Activated CD4-positive, alpha-beta memory T cell treated with anti-CD3 and anti-CD28 coated beads, Interleukin-2, amount 10 ng/mL, durations not matched to agents 7 days and 5 days (primary cell): Measurements from ENCODE around the gene MYO9B. TPM values are rescaled to one million over a fixed set of nuclear protein-coding genes. Genes with fewer than 3 reads are reported as not detected.

Source experiments
- CTCF ChIA-PET: fragments of 350-600 bp; sonication (Branson Sonifier 250); formaldehyde crosslinking; loops from one replicate; lab custom pipeline; 2021; ENCODE audit warnings: antibody characterized with exemption, inconsistent platforms; lab: Charles Lee
- POLR2A ChIA-PET: fragments of 350-600 bp; sonication (Branson Sonifier 250); formaldehyde crosslinking; loops from one replicate; lab custom pipeline; 2021; ENCODE audit warnings: antibody characterized with exemption; lab: Charles Lee
- DNase-seq: peaks from one replicate; pipeline ENCODE4 v3.0.0-alpha.2; 2020
- H3K27ac Mint-ChIP-seq: one replicate; pipeline ENCODE4 v1.8.0; 2021; ENCODE audit warnings: mild to moderate bottlenecking, mixed read lengths
- H3K27me3 Mint-ChIP-seq: one replicate; pipeline ENCODE4 v1.8.0; 2021; ENCODE audit warnings: mixed read lengths
- H3K36me3 Mint-ChIP-seq: one replicate; pipeline ENCODE4 v1.8.0; 2021; ENCODE audit warnings: low read depth, mixed read lengths
- H3K4me1 Mint-ChIP-seq: one replicate; pipeline ENCODE4 v1.8.0; 2021; ENCODE audit warnings: mixed read lengths
- H3K4me3 Mint-ChIP-seq: one replicate; pipeline ENCODE4 v1.8.0; 2021; ENCODE audit warnings: mild to moderate bottlenecking, mixed read lengths
- H3K9me3 Mint-ChIP-seq: one replicate; pipeline ENCODE4 v1.8.0; 2021; ENCODE audit warnings: mixed read lengths
- total RNA-seq, 2 experiments: library from RNA; stranded (reverse); gene quantifications; one replicate each; pipeline ENCODE4 v1.2.3, GENCODE V29; 2021

MYO9B gene
- total RNA-seq, 2 experiments from 2014 or later: 190 to 203 TPM

GRCh38 chr19:17048885-17049453 is 26.6 kb upstream of the MYO9B start:
- CTCF ChIA-PET: no interaction called here
- Mint-ChIP-seq H3K9me3 (no peaks in the 10 kb centered on the region), H3K4me1 (no peaks in the 10 kb centered on the region), H3K36me3 (peaks cover 36% of the 10 kb centered on the region), H3K27me3 (no peaks in the 10 kb centered on the region), H3K4me3 (no peak overlapping the region), H3K27ac (no peak overlapping the region)
- POLR2A ChIA-PET: no interaction called here
- no peak for DNase-seq

GRCh38 chr19:17049711-17050280 is 25.8 kb upstream of the MYO9B start:
- DNase-seq: no peak

GRCh38 chr19:17052439-17052838 is 23.1 kb upstream of the MYO9B start:
- peak; percentile 43 for DNase-seq
- no peaks in the 10 kb centered on the region for H3K9me3 Mint-ChIP-seq
- H3K36me3 Mint-ChIP-seq: peaks cover 49% of the 10 kb centered on the region
- no peak overlapping the region for H3K4me3 Mint-ChIP-seq
- H3K27ac Mint-ChIP-seq: no peak overlapping the region
- POLR2A ChIA-PET: interaction anchor here (1.2 kb wide), 1 partner anchor 24 kb away, joined by 3 read pairs; no protein-coding TSS in a partner anchor
- CTCF ChIA-PET: interaction anchor here (0.6 to 1.5 kb wide), 12 partner anchors 12 to 383 kb away, joined by 3 to 12 read pairs (median 3); no protein-coding TSS in a partner anchor
- H3K27me3 Mint-ChIP-seq: no peaks in the 10 kb centered on the region
- no peaks in the 10 kb centered on the region for H3K4me1 Mint-ChIP-seq

More at GRCh38 chr19:17049711-17050280, 25.8 kb upstream of the MYO9B start:
- no peaks in the 10 kb centered on the region for H3K9me3 Mint-ChIP-seq
- CTCF ChIA-PET: no interaction called here
- no peaks in the 10 kb centered on the region for H3K27me3 Mint-ChIP-seq
- H3K36me3 Mint-ChIP-seq: peaks cover 44% of the 10 kb centered on the region
- POLR2A ChIA-PET: no interaction called here
- H3K27ac Mint-ChIP-seq: no peak overlapping the region
- H3K4me3 Mint-ChIP-seq: no peak overlapping the region
- H3K4me1 Mint-ChIP-seq: no peaks in the 10 kb centered on the region

- no peak overlapping the region for H3K4me3 Mint-ChIP-seq
- no peak overlapping the region for H3K27ac Mint-ChIP-seq
- H3K36me3 Mint-ChIP-seq: peaks cover 57% of the 10 kb centered on the region
- no peaks in the 10 kb centered on the region for H3K27me3 Mint-ChIP-seq
- DNase-seq: no peak
- ChIA-PET CTCF (interaction anchor here (0.8 kb wide), 1 partner anchor 283 kb away, joined by 3 read pairs; no protein-coding TSS in a partner anchor), POLR2A (no interaction called here)
- no peaks in the 10 kb centered on the region for H3K9me3 Mint-ChIP-seq
- no peaks in the 10 kb centered on the region for H3K4me1 Mint-ChIP-seq
These were observed 20.8 kb upstream of the MYO9B start for GRCh38 chr19:17054746-17055145.

DNA sequence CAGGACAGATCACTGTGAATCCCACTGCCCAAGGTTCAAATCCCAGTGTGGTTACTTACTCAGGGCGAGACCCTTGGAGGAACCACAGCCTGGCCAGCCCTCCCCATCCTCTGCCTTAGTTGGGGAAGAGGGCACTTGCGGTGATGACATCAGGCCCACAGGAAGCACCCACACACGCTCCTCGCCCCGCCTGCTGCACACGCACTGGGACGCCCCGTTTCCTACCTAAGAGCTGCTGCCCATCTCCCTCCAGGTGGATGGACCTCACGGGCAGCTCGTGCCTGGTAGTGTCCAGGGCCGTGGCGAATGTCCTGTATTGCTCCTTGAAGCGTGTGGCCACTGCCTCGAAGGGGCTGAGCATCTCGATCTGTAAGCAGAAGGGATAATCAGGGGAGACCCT is 19.9 kb upstream of the MYO9B start:
- no peak overlapping the region for H3K4me3 Mint-ChIP-seq
- H3K27me3 Mint-ChIP-seq: no peaks in the 10 kb centered on the region
- peaks cover 57% of the 10 kb centered on the region for H3K36me3 Mint-ChIP-seq
- no peaks in the 10 kb centered on the region for H3K4me1 Mint-ChIP-seq
- no peak overlapping the region for H3K27ac Mint-ChIP-seq
- no peak for DNase-seq
- POLR2A ChIA-PET: interaction anchor here (0.7 kb wide), 1 partner anchor 15 kb away, joined by 3 read pairs; no protein-coding TSS in a partner anchor
- CTCF ChIA-PET: no interaction called here
- H3K9me3 Mint-ChIP-seq: no peaks in the 10 kb centered on the region

DNA sequence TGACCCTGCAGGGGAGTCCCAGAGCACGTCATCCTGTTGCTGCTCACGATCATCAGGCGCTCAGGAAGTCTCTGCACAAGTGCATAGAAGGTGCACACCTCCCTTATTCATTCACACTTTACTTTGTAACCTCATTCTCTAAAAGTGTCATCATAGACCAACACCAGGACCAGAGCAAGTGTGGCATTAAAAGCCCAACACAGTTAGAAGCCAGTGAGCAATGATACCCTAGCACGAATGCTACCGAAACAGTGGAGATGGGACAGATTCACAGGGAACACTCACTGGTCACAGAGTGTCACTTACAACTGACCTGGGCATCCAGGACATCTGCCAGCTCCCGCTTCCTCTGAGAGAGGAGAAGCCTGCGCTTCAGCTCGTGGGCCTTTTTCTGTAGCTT is 17.3 kb upstream of the MYO9B start:
- no peak overlapping the region for H3K27ac Mint-ChIP-seq
- no peak overlapping the region for H3K4me3 Mint-ChIP-seq
- peaks cover 51% of the 10 kb centered on the region for H3K36me3 Mint-ChIP-seq
- no peaks in the 10 kb centered on the region for H3K4me1 Mint-ChIP-seq
- no peaks in the 10 kb centered on the region for H3K27me3 Mint-ChIP-seq
- ChIA-PET POLR2A (interaction anchor here (1.2 kb wide), 1 partner anchor 16 kb away, joined by 3 read pairs; no protein-coding TSS in a partner anchor), CTCF (no interaction called here)
- DNase-seq: no peak
- no peaks in the 10 kb centered on the region for H3K9me3 Mint-ChIP-seq

DNA sequence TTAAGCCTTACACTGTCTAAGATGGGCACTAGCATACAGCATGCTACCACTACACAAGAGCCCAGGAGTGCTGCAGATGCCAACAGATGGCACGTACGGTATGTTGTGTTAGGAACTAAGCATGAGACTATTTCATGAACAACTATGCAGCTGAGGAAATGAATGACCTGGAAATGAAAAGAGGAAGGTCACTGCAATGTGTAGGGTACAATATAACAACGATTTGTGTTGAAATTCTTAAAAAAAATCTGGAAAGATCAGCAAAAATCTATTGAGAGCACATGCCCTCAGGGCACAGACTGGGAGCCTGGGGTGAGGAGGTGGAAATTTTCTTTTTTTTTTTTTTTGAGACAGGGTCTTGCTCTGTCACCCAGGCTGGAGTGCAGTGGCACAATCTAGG is 14.8 kb upstream of the MYO9B start:
- Mint-ChIP-seq H3K36me3 (peaks cover 56% of the 10 kb centered on the region), H3K27ac (no peak overlapping the region), H3K27me3 (no peaks in the 10 kb centered on the region)

GRCh38 chr19:17061205-17061604 is 14.4 kb upstream of the MYO9B start:
- CTCF ChIA-PET: no interaction called here
- H3K36me3 Mint-ChIP-seq: peaks cover 56% of the 10 kb centered on the region
- peaks cover 23% of the 10 kb centered on the region for H3K4me1 Mint-ChIP-seq
- POLR2A ChIA-PET: no interaction called here
- no peaks in the 10 kb centered on the region for H3K9me3 Mint-ChIP-seq
- no peaks in the 10 kb centered on the region for H3K27me3 Mint-ChIP-seq
- H3K4me3 Mint-ChIP-seq: no peak overlapping the region
- H3K27ac Mint-ChIP-seq: no peak overlapping the region
- DNase-seq: no peak

More for the DNA sequence above, 14.8 kb upstream of the MYO9B start:
- Mint-ChIP-seq H3K4me3 (no peak overlapping the region), H3K4me1 (peaks cover 23% of the 10 kb centered on the region), H3K9me3 (no peaks in the 10 kb centered on the region)
- no peak for DNase-seq
- ChIA-PET CTCF (no interaction called here), POLR2A (no interaction called here)

GRCh38 chr19:17061691-17062090 is 13.9 kb upstream of the MYO9B start:
- peaks cover 23% of the 10 kb centered on the region for H3K4me1 Mint-ChIP-seq
- H3K9me3 Mint-ChIP-seq: no peaks in the 10 kb centered on the region
- H3K36me3 Mint-ChIP-seq: peaks cover 59% of the 10 kb centered on the region
- H3K4me3 Mint-ChIP-seq: no peak overlapping the region
- DNase-seq: no peak
- H3K27me3 Mint-ChIP-seq: no peaks in the 10 kb centered on the region
- ChIA-PET CTCF (no interaction called here), POLR2A (no interaction called here)
- H3K27ac Mint-ChIP-seq: no peak overlapping the region

DNA sequence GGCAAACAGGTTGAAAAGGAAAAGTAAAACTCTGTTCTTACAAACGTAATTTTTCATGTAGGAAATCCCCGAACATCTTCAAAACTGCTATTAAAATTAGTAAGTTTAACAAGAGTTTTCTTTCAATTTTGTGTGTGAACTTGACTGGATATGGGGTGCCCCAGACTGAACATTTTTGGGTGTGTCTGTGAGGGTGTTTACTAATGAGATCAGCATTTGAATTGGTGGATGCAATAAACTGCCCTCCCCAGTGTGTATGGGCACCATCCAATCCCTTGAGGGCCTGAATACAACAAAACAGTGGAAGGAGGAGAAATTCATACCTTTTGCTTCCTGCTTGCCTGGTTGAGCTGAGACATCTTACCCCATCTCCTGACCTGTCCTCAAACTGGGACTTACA is 12.1 kb upstream of the MYO9B start:
- no peaks in the 10 kb centered on the region for H3K27me3 Mint-ChIP-seq
- H3K4me3 Mint-ChIP-seq: no peak overlapping the region
- H3K4me1 Mint-ChIP-seq: peaks cover 30% of the 10 kb centered on the region
- H3K27ac Mint-ChIP-seq: no peak overlapping the region
- peaks cover 61% of the 10 kb centered on the region for H3K36me3 Mint-ChIP-seq
- ChIA-PET CTCF (no interaction called here), POLR2A (no interaction called here)
- no peaks in the 10 kb centered on the region for H3K9me3 Mint-ChIP-seq
- no peak for DNase-seq

DNA sequence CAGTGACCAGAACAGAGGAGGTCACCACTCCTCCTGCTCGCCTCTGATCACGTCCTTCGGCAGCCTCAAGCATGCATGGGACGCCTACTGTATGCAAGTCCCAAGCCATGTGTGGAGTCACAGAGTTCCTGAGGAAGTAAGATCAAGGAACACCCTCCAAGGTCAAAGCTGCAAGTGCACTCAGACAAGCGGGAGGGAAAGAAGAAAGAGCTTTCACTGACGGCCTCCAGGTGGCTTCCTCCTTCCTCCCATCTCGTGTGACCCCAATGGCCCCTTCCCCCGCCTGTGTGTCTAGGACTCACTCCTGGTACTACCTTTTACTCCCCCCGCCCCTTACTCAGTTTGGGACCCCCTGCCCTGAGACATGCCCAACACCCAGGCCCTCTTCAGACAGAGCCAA is 6.4 kb upstream of the MYO9B start:
- H3K27ac Mint-ChIP-seq: no peak overlapping the region
- no peaks in the 10 kb centered on the region for H3K27me3 Mint-ChIP-seq
- CTCF ChIA-PET: interaction anchor here (1.0 to 1.1 kb wide), 3 partner anchors 17 to 214 kb away, joined by 3 to 4 read pairs (median 3); no protein-coding TSS in a partner anchor
- DNase-seq: no peak
- H3K4me3 Mint-ChIP-seq: no peak overlapping the region
- H3K36me3 Mint-ChIP-seq: peaks cover 71% of the 10 kb centered on the region
- H3K4me1 Mint-ChIP-seq: peaks cover 51% of the 10 kb centered on the region
- no peaks in the 10 kb centered on the region for H3K9me3 Mint-ChIP-seq
- POLR2A ChIA-PET: interaction anchor here (1.0 kb wide), 2 partner anchors 115 to 165 kb away, joined by 3 read pairs; no protein-coding TSS in a partner anchor

- DNase-seq: no peak
- CTCF ChIA-PET: interaction anchor here (0.8 kb wide), 1 partner anchor 235 kb away, joined by 3 read pairs; no protein-coding TSS in a partner anchor
- peaks cover 66% of the 10 kb centered on the region for H3K36me3 Mint-ChIP-seq
- no peaks in the 10 kb centered on the region for H3K27me3 Mint-ChIP-seq
- H3K4me1 Mint-ChIP-seq: peaks cover 42% of the 10 kb centered on the region
- POLR2A ChIA-PET: interaction anchor here (1.0 kb wide), 1 partner anchor 164 kb away, joined by 3 read pairs; no protein-coding TSS in a partner anchor
- H3K9me3 Mint-ChIP-seq: no peaks in the 10 kb centered on the region
- no peak overlapping the region for H3K4me3 Mint-ChIP-seq
- no peak overlapping the region for H3K27ac Mint-ChIP-seq
These were observed 5.2 kb upstream of the MYO9B start for GRCh38 chr19:17070421-17070820.

- H3K4me3 Mint-ChIP-seq: no peak overlapping the region
- no peaks in the 10 kb centered on the region for H3K27me3 Mint-ChIP-seq
- CTCF ChIA-PET: no interaction called here
- no peak overlapping the region for H3K27ac Mint-ChIP-seq
- no peaks in the 10 kb centered on the region for H3K9me3 Mint-ChIP-seq
- H3K4me1 Mint-ChIP-seq: peaks cover 38% of the 10 kb centered on the region
- no peak for DNase-seq
- POLR2A ChIA-PET: no interaction called here
- H3K36me3 Mint-ChIP-seq: peaks cover 67% of the 10 kb centered on the region
These were observed 4.7 kb upstream of the MYO9B start for GRCh38 chr19:17070912-17071311.
